Uterus (tissue), 2 donors: ENCODE results near the gene MAP4K4.

Experiments
- CTCF ChIP-seq, 4 experiments: fragments of 200-600 bp in 2 of 4; fragments of 450-650 bp in 2 of 4; sonication (generic) in 2 of 4; IDR thresholded peaks; one replicate each; pipeline ENCODE4 v1.5.1; 2016 to 2019; ENCODE audit warnings: antibody characterized with exemption in 4 of 4, mild to moderate bottlenecking in 2 of 4, moderate library complexity in 1 of 4
- POLR2A ChIP-seq, 2 donors: fragments of 450-650 bp; IDR thresholded peaks; one replicate each; pipeline ENCODE4 v1.6.1; 2016; ENCODE audit warnings: antibody characterized with exemption in 2 of 2, mild to moderate bottlenecking in 1 of 2, moderate library complexity in 1 of 2

- TF ChIP-seq POLR2A (IDR thresholded peaks at IDR 0.05) (no peak), CTCF (IDR thresholded peaks at IDR 0.05) (no peak)
These were observed 29.7 kb upstream of the MAP4K4 start for GRCh38 chr2:101667823-101668222.
